NCI-H1694 (cell line): ENCODE measurements around the gene ADCK2.
"Not testable (repeated sequence)": the region's sequence is repeated elsewhere in the genome, so short reads cannot be mapped to it uniquely, and the experiment has no call there.

Source experiments
- DNase-seq: peaks from one replicate; lab custom pipeline; 2025; lab: John Stamatoyannopoulos, UW

The ADCK2 gene

DNA sequence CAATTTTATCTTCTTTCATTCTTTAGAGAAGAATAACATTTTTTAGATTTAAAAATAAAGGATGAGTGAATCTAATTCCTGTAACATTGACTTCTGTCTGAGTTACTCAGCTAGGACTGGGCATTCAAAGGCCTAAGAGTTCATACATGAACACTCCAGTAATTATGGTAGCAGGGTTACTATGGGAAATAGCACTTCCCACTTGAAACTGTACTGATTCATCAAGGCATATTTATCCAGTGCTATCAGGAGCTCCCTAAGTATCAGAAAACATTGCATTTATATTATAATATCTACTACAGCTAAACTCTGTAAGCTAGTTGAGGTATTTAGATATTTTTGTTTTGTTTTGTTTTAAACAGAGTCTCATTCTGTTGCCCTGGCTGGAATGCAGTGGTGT, 65.5 kb downstream of the ADCK2 start:
- DNase-seq: no peak

DNA sequence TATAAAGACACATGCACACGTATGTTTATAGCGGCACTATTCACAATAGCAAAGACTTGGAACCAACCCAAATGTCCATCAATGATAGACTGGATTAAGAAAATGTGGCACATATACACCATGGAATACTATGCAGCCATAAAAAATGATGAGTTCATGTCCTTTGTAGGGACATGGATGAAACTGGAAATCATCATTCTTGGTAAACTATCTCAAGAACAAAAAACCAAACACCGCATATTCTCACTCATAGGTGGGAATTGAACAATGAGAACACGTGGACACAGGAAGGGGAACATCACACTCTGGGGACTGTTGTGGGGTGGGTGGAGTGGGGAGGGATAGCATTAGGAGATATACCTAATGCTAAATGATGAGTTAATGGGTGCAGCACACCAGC, 70.5 kb downstream of the ADCK2 start:
- DNase-seq: not testable (repeated sequence)

DNA sequence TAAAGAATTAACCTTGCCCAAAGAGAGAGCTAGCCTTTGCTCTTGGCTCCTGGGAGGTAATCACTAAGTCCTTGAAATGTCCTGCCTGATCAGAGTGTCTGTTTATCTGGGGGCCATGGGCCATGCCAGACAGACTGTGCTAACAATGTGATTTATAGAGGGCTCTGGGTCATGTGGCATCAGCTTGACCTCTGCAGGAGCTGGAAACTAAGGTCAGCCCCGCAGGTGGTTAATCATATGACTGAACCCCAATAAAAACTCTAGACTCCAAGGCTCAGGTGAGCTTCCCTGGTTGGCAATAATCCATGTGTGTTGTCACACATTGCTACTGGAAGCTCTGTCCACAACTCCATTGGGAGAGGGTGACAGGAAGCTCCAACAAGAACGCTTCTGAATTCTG, 71.3 kb downstream of the ADCK2 start:
- DNase-seq: no peak
